ENCODE measurements around the gene SFN. TPM values are rescaled to one million over a fixed set of nuclear protein-coding genes. Genes with fewer than 3 reads are reported as not detected.

Gene SFN
- total RNA-seq, 1 experiment from 2014 or later = 245 TPM

DNA sequence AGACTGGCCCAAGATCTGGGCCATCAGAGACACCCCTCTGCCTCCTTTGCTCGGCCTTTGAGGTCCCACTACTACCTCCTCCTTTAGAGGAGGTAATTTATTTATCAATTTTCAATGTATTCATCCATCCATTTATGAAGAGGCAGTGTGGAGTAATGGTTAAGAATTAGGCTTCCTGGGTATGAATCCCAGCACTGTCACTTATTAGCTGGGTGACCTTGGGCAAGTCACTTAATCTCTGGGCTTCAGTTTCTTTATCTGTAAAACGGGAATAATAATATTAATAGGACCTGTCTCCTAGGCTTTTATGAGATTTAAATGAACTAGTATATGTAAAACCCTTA, 49.2 kb downstream of the SFN start (continued):
- no peak for TF ChIP-seq RAD21 (IDR thresholded peaks at IDR 0.05; ENCODE audit: low read depth)
- TF ChIP-seq TCF7L2 (IDR thresholded peaks at IDR 0.05; ENCODE audit: borderline replicate concordance, extremely low read depth, insufficient read depth, insufficient read length) = no peak
- TF ChIP-seq CTCF (IDR thresholded peaks at IDR 0.05 in 2 of 3, conservative IDR thresholded peaks at IDR 0.05 in 1 of 3; ENCODE audit: borderline replicate concordance in 1 of 3, insufficient read depth in 1 of 3, low read depth in 2 of 3, low read length in 2 of 3) = no peak

DNA sequence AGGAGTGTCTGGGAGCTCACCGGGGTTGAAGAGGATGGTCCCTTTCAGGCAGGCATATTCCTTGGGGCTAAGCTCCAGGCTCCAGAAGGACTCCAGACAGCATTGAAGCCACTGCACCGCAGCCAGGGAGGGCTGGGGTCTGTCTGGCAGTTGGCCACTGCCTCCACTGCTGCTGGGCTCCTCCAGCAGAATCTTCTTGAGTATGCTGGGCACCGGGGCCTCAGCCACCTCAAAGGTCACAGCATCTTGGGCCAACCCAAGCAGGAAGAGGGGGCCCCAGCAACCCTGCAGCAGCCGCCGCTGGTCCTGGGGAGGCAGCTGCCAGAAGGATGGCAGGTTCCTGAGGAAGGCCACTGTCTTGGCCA, 50.4 kb downstream of the SFN start:
- no TSS peak for BruUV-seq (replicated peaks)
- Histone ChIP-seq H2AFZ (ENCODE audit: low read depth, low read length, poor library complexity, severe bottlenecking) (no peak overlapping the region), H3K79me2 (ENCODE audit: insufficient read depth, low read length) (no peaks in the 10 kb centered on the region), H4K20me1 (ENCODE audit: insufficient read depth) (no peaks in the 10 kb centered on the region), H3K9me3 (ENCODE audit: control insufficient read depth in 1 of 2, insufficient read depth in 1 of 2, low read depth in 1 of 2, low read length in 2 of 2) (no peaks in the 10 kb centered on the region), H3K27me3 (ENCODE audit: insufficient read depth, low read length) (no peaks in the 10 kb centered on the region), H3K4me3 (replicated peaks in 1 of 2; ENCODE audit: low read depth in 1 of 2, low read length in 2 of 2) (no peak overlapping the region), H3K9ac (ENCODE audit: low read length) (no peak overlapping the region), H3K9me2 (ENCODE audit: insufficient read depth) (no peaks in the 10 kb centered on the region), H3K36me3 (ENCODE audit: control insufficient read depth in 1 of 2, insufficient read depth in 2 of 2, low read length in 2 of 2) (no peaks in the 10 kb centered on the region), H3K27ac (ENCODE audit: low read depth, low read length) (no peak overlapping the region), H3K4me2 (ENCODE audit: low read length) (no peak overlapping the region), H3K4me1 (ENCODE audit: control insufficient read depth in 1 of 2, insufficient read depth in 2 of 2, low read length in 2 of 2) (peaks cover 5% of the 10 kb centered on the region in 2 experiments; a peak in 2 of 4 replicates)
- intact Hi-C loops (cut with micrococcal nuclease) = no loop called here
- ChIA-PET RAD21 (ENCODE audit: low non-redundant PET in 1 of 2, low total read pairs in 2 of 2, uncharacterized antibody in 2 of 2, unreplicated experiment in 2 of 2) (no interaction called here), CTCF (no interaction called here), POLR2A (interaction anchor here (1.2 kb wide), 1 partner anchor 13 kb away, joined by 3 read pairs; the partner anchor contains the start of gene GPATCH3)
- DNase-seq (ENCODE audit: low read depth, low spot score) (no peak), ATAC-seq (0 out of 2 replicates have a peak, but pooled peaks have one; percentile 7)
- TF ChIP-seq CTCF (IDR thresholded peaks at IDR 0.05 in 2 of 3, conservative IDR thresholded peaks at IDR 0.05 in 1 of 3; ENCODE audit: borderline replicate concordance in 1 of 3, insufficient read depth in 1 of 3, low read depth in 2 of 3, low read length in 2 of 3) (no peak), ZFX (IDR thresholded peaks at IDR 0.05) (no peak), POLR2AphosphoS5 (IDR thresholded peaks at IDR 0.05; ENCODE audit: low read depth, low read length) (no peak), JUND (IDR thresholded peaks at IDR 0.05) (no peak), FOSL1 (IDR thresholded peaks at IDR 0.05; ENCODE audit: low read depth) (no peak), ZNF274 (IDR thresholded peaks at IDR 0.05; ENCODE audit: low read depth, low read length) (no peak), POLR2A (IDR thresholded peaks at IDR 0.05; ENCODE audit: borderline replicate concordance, extremely low read depth, insufficient read depth, insufficient read length) (no peak), CBX3 (IDR thresholded peaks at IDR 0.05; ENCODE audit: low read depth) (no peak), ZBTB33 (IDR thresholded peaks at IDR 0.05; ENCODE audit: extremely low read depth, insufficient replicate concordance, low read length) (no peak), ELF1 (IDR thresholded peaks at IDR 0.05; ENCODE audit: borderline replicate concordance, low read depth) (no peak), SIN3A (IDR thresholded peaks at IDR 0.05; ENCODE audit: low read depth) (no peak), EZH2 (IDR thresholded peaks at IDR 0.05) (no peak), CEBPB (IDR thresholded peaks at IDR 0.05; ENCODE audit: low read depth) (no peak), EGR1 (IDR thresholded peaks at IDR 0.05; ENCODE audit: low read depth) (no peak), REST (IDR thresholded peaks at IDR 0.05; ENCODE audit: low read depth) (no peak)
